NCI-H526 (cell line): ENCODE results near the gene CTCF.

ENCODE experiments used
- DNase-seq, 2 experiments: peaks; one replicate each; lab custom pipeline; 2025; lab: John Stamatoyannopoulos, UW

CTCF gene

DNA sequence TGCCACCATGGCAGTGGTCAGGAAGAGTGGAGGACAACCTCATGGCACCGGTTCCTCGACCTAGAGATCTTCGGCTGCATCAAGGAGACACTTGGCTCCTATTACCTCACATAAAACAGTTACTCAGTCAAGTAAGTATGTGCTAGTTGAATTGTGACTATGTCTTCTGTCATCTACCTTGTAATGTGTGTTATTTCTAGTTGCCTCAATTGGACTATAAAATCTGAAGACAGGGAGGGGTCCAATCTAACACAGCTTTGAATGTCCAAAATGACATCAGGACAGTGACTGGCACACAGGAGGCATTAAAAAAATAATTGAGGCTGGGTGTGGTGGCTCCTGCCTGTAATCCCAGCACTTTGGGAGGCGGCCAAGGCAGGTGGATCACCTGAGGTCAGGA is 121.4 kb downstream of the CTCF start:
- no peak for DNase-seq

DNA sequence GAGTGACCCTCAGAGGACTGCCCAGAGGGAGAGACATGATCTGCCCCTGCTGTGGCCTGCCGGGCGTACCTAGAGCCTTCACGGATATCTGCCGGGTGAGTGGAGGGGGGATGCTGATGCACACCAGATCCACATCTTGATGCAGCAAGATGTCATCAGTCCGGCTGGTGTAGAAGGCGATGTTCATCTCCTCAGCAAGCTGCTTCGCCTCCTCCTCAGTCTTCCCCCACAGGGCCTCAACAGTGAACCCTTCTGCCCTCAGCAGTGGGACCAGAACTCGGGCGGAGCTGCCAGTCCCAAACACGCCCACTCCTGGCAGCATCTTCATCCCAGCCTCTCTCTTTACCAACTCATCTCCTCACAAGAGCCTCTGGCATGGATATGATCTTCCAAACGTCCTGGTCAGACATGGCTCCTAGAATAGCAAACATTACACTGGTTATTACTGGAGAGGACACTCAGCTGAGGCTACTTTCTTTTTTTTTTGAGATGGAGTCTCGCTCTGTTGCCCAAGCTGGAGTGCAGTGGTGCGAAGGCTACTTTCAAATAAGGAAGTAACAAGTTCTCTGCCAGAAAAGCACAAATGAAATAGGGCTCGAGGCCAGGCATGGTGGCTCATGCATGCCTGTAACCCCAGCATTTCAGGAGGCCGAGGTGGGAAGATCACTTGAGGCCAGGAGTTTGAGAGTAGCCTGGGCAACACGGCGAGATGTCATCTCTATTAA is 123.2 kb downstream of the CTCF start:
- no peak for DNase-seq
